ENCODE results near the gene KLHDC8A. TPM values are rescaled to one million over a fixed set of nuclear protein-coding genes. Genes with fewer than 3 reads are reported as not detected.
A peak's percentile ranks its signal among the peaks of the same experiment; 100 is the strongest.

KLHDC8A gene
- total and polyA plus RNA-seq, 2 of the 13 experiments (the other 11 are each of a cell fraction or from before 2014, with no cell fraction given), result not detected

DNA sequence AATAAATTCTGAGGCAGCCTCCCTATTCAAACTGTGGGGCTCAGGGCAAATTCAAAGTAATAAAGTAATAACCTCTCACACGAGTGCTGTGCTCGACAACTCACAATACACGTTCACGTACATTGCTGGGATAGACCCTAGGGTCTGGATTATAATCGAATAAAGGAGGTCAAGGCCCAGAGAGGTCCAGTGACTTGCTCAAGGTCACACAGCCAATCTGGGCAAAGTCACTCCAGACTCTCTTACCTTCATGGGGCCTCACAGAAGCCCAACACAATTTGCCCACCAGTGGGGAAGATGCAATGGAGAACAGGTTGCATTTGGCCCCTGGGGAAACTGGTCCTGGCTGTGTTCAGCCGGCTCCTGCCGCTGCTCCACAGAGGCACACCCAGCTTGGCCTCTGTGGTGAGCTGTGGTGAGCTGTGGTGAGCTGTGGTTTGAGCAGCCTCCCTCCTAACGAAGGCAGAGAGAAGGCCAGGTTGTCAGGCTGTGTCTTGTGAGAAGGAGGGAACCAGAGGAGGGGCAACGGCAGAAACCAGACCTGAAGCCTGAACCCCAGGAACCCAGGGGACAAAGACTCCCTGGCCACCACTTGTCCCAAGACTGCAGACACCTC is 70.3 kb downstream of the KLHDC8A start:
- Histone ChIP-seq H3K9me3 (ENCODE audit: low read length) (no peaks in the 10 kb centered on the region), H3K4me3 (replicated peaks in 1 of 3; ENCODE audit: insufficient read depth in 1 of 3, low read depth in 2 of 3, low read length in 3 of 3) (no peak overlapping the region), H3K4me1 (ENCODE audit: insufficient read depth, low read length) (peaks cover 59% of the 10 kb centered on the region), H3K27ac (ENCODE audit: extremely low read length, insufficient read depth, low read length) (no peak overlapping the region), H3K36me3 (replicated peaks in 1 of 2; ENCODE audit: control insufficient read depth in 1 of 2, insufficient read depth in 2 of 2, low read length in 2 of 2) (no peaks in the 10 kb centered on the region), H3K27me3 (ENCODE audit: control insufficient read depth in 1 of 2, insufficient read depth in 2 of 2, low read length in 2 of 2) (no peaks in the 10 kb centered on the region), H2AFZ (ENCODE audit: low read length) (no peak overlapping the region), H3K9ac (ENCODE audit: insufficient read depth, low read depth, low read length) (no peak overlapping the region), H4K20me1 (ENCODE audit: insufficient read depth, low read length) (no peaks in the 10 kb centered on the region), H3K79me2 (ENCODE audit: insufficient read depth, low read length) (no peaks in the 10 kb centered on the region), H3K4me2 (ENCODE audit: low read depth, low read length) (no peak overlapping the region)
- ATAC-seq (no peak), FAIRE-seq (no peak), DNase-seq (ENCODE audit: low spot score) (no peak)
- no TSS peak for BruUV-seq (replicated peaks)
- in situ Hi-C loops (cut with HindIII; ENCODE audit: extremely low pct_ligation_motif_present, low pct_unique_long_range_greater_than_20kb), result no loop called here
- TF ChIP-seq ZMYM3 (CRISPR knock-in tag; IDR thresholded peaks at IDR 0.05), result peak; percentile 72
- TF ChIP-seq ZNF768 (CRISPR knock-in tag; IDR thresholded peaks at IDR 0.05), result peak; percentile 96
- TF ChIP-seq ZNF20 (CRISPR knock-in tag; IDR thresholded peaks at IDR 0.05), result no peak
- POLR2A ChIA-PET, result no interaction called here
- CTCF ChIA-PET (ENCODE audit: low intra/inter-chr PET ratio, low total read pairs), result no interaction called here
- WGBS (ENCODE audit: low lambda C conversion rate), result 77% methylated on average over 5 of the region's 9 CpGs
- intact Hi-C loops (cut with micrococcal nuclease; ENCODE audit: unreplicated experiment), result no loop called here

Small RNA genes lying within 50 kb of the gene (small RNA-seq; reads per million reads assigned to genes)
- 0 reads per million in 3 experiments for gene SNRPGP10 (ENCODE audit: insufficient read depth in 2 of 3, insufficient read length in 3 of 3, low read depth in 2 of 3, low replicate concordance in 1 of 3)

Other genes with a start within 250 kb of the KLHDC8A start
- 17.1 and 26.2 TPM in 2 replicates for gene RBBP5, start 234.9 kb downstream of the KLHDC8A start, total RNA-seq (2016; rRNA removed; fragmentation: Illumina TruSeq; extraction: Trizol)
- 5.2 and 6.6 TPM in 2 replicates for gene RBBP5, start 234.9 kb downstream of the KLHDC8A start, polyA plus RNA-seq (2011; rRNA removed)
- gene DSTYK, start 145.2 kb downstream of the KLHDC8A start, total RNA-seq (2016; rRNA removed; fragmentation: Illumina TruSeq; extraction: Trizol), result 4.8 and 6.1 TPM in 2 replicates
- gene DSTYK, start 145.2 kb downstream of the KLHDC8A start, polyA plus RNA-seq (2011; rRNA removed), result 2.5 and 2.6 TPM in 2 replicates
- 0.21 and 0.24 TPM in 2 replicates for gene TMCC2, start 129.0 kb downstream of the KLHDC8A start, total RNA-seq (2016; rRNA removed; fragmentation: Illumina TruSeq; extraction: Trizol)
- gene TMCC2, start 129.0 kb downstream of the KLHDC8A start, polyA plus RNA-seq (2011; rRNA removed), result 0.12 and 0.26 TPM in 2 replicates
- gene NUAK2, start 35.2 kb downstream of the KLHDC8A start, total RNA-seq (2016; rRNA removed; fragmentation: Illumina TruSeq; extraction: Trizol), result 1.1 and 1.2 TPM in 2 replicates
- 0.68 and 0.75 TPM in 2 replicates for gene NUAK2, start 35.2 kb downstream of the KLHDC8A start, polyA plus RNA-seq (2011; rRNA removed)
- gene LEMD1, start 65.1 kb upstream of the KLHDC8A start, total RNA-seq (2016; rRNA removed; fragmentation: Illumina TruSeq; extraction: Trizol), result 0.84 and 2.3 TPM in 2 replicates
- gene LEMD1, start 65.1 kb upstream of the KLHDC8A start, polyA plus RNA-seq (2011; rRNA removed), result 1.4 and 2.1 TPM in 2 replicates
- 0.42 and 1.2 TPM in 2 replicates for gene BLACAT1, start 99.1 kb upstream of the KLHDC8A start, total RNA-seq (2016; rRNA removed; fragmentation: Illumina TruSeq; extraction: Trizol)
- gene BLACAT1, start 99.1 kb upstream of the KLHDC8A start, polyA plus RNA-seq (2011; rRNA removed), result 2.7 and 2.8 TPM in 2 replicates
- gene CDK18, start 147.7 kb upstream of the KLHDC8A start, total RNA-seq (2016; rRNA removed; fragmentation: Illumina TruSeq; extraction: Trizol), result 3.2 and 6.4 TPM in 2 replicates
- 38.8 and 45.3 TPM in 2 replicates for gene CDK18, start 147.7 kb upstream of the KLHDC8A start, polyA plus RNA-seq (2011; rRNA removed)

Measured in HepG2 (cell line).